Measurements from ENCODE around the gene MYL7. TPM values are rescaled to one million over a fixed set of nuclear protein-coding genes. Genes with fewer than 3 reads are reported as not detected.

The MYL7 gene
- total RNA-seq, 1 experiment from 2014 or later: not detected

GRCh38 chr7:44149571-44150465 lies 8.7 kb upstream of the MYL7 start:
- peaks cover 0 to 9% of the 10 kb centered on the region in 2 experiments; a peak in 2 of 4 replicates for H3K4me1 ChIP-seq (ENCODE audit: control insufficient read depth in 1 of 2, insufficient read depth in 2 of 2, low read length in 2 of 2)
- ChIA-PET RAD21 (ENCODE audit: low non-redundant PET in 1 of 2, low total read pairs in 2 of 2, uncharacterized antibody in 2 of 2, unreplicated experiment in 2 of 2) (no interaction called here), CTCF (no interaction called here), POLR2A (no interaction called here)
- no peak overlapping the region for H3K4me3 ChIP-seq (replicated peaks in 1 of 2; ENCODE audit: low read depth in 1 of 2, low read length in 2 of 2)
- peak overlapping the region; percentile 21; the same call in 1 of the 2 replicates for H3K4me2 ChIP-seq (ENCODE audit: low read length)
- intact Hi-C loops (cut with micrococcal nuclease): loop anchor here (5.0 kb wide), 1 partner anchor 32 kb away; no protein-coding TSS in a partner anchor
- DNase-seq (ENCODE audit: low read depth, low spot score) (no peak), ATAC-seq (no peak)
- H2AFZ ChIP-seq (ENCODE audit: low read depth, low read length, poor library complexity, severe bottlenecking): no peak overlapping the region
- H3K9me2 ChIP-seq (ENCODE audit: insufficient read depth): no peaks in the 10 kb centered on the region
- no peaks in the 10 kb centered on the region for H3K79me2 ChIP-seq (ENCODE audit: insufficient read depth, low read length)
- H3K9me3 ChIP-seq (ENCODE audit: control insufficient read depth in 1 of 2, insufficient read depth in 1 of 2, low read depth in 1 of 2, low read length in 2 of 2): no peaks in the 10 kb centered on the region
- H3K27me3 ChIP-seq (ENCODE audit: insufficient read depth, low read length): no peaks in the 10 kb centered on the region
- TF ChIP-seq EZH2phosphoT487 (IDR thresholded peaks at IDR 0.05; ENCODE audit: borderline replicate concordance): no peak
- no peak for TF ChIP-seq SRF (IDR thresholded peaks at IDR 0.05; ENCODE audit: low read depth)
- no peak for TF ChIP-seq ELF1 (IDR thresholded peaks at IDR 0.05; ENCODE audit: borderline replicate concordance, low read depth)
- TF ChIP-seq YY1 (IDR thresholded peaks at IDR 0.05; ENCODE audit: extremely low read depth, insufficient replicate concordance, low read depth, low read length): no peak
- TF ChIP-seq, protein P1, sequence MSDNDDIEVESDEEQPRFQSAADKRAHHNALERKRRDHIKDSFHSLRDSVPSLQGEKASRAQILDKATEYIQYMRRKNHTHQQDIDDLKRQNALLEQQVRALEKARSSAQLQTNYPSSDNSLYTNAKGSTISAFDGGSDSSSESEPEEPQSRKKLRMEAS (IDR thresholded peaks at IDR 0.05): no peak
- no peak for TF ChIP-seq FOSL1 (IDR thresholded peaks at IDR 0.05; ENCODE audit: low read depth)
- TF ChIP-seq ZNF274 (IDR thresholded peaks at IDR 0.05; ENCODE audit: low read depth, low read length): no peak
- TF ChIP-seq POLR2AphosphoS5 (IDR thresholded peaks at IDR 0.05; ENCODE audit: low read depth, low read length): no peak
- TF ChIP-seq EGR1 (IDR thresholded peaks at IDR 0.05; ENCODE audit: low read depth): no peak
- TF ChIP-seq SIN3A (IDR thresholded peaks at IDR 0.05; ENCODE audit: low read depth): no peak
- no peaks in the 10 kb centered on the region for H3K36me3 ChIP-seq (ENCODE audit: control insufficient read depth in 1 of 2, insufficient read depth in 2 of 2, low read length in 2 of 2)
- H4K20me1 ChIP-seq (ENCODE audit: insufficient read depth): no peaks in the 10 kb centered on the region
- no peak overlapping the region for H3K9ac ChIP-seq (ENCODE audit: low read length)
- H3K27ac ChIP-seq (ENCODE audit: low read depth, low read length): no peak overlapping the region
- no TSS peak for BruUV-seq (replicated peaks)

Measured in HCT116 (cell line).